Vagina (tissue), 2 donors: ENCODE data around the gene FAM120AOS. TPM values are rescaled to one million over a fixed set of nuclear protein-coding genes. Genes with fewer than 3 reads are reported as not detected.

ENCODE experiments used
- DNase-seq, 2 donors: peaks; one replicate each; pipeline ENCODE4 v3.0.0-alpha.2; 2017; ENCODE audit errors: extremely low spot score in 2 of 2
- H3K27ac ChIP-seq: fragments of 200-600 bp; sonication (generic); one replicate; pipeline ENCODE4 v1.5.1; 2019
- H3K27me3 ChIP-seq: fragments of 200-600 bp; sonication (generic); one replicate; pipeline ENCODE4 v1.5.1; 2019
- H3K36me3 ChIP-seq, 2 donors: fragments of 200-600 bp; sonication (generic); one replicate each; pipeline ENCODE4 v1.5.1; 2017 to 2019
- H3K4me1 ChIP-seq: fragments of 200-600 bp; sonication (generic); one replicate; pipeline ENCODE4 v1.5.1; 2019
- H3K4me3 ChIP-seq, 2 donors: fragments of 200-600 bp; sonication (generic); 1 replicate in 1 of 2; 2 replicates in 1 of 2; pipeline ENCODE4 v1.5.1; 2016 to 2019
- H3K9me3 ChIP-seq: fragments of 200-600 bp; sonication (generic); one replicate; pipeline ENCODE4 v1.5.1; 2019
- CTCF ChIP-seq, 3 experiments: fragments of 450-650 bp in 2 of 3; fragments of 200-600 bp in 1 of 3; sonication (generic) in 1 of 3; IDR thresholded peaks; one replicate each; pipeline ENCODE4 v1.5.1; 2017 to 2019; ENCODE audit warnings: antibody characterized with exemption in 3 of 3, mild to moderate bottlenecking in 2 of 3, moderate library complexity in 2 of 3
- POLR2A ChIP-seq, 2 donors: fragments of 450-650 bp; IDR thresholded peaks; one replicate each; pipeline ENCODE4 v1.6.1; 2017; ENCODE audit warnings: antibody characterized with exemption in 2 of 2, mild to moderate bottlenecking in 2 of 2, moderate library complexity in 2 of 2
- POLR2AphosphoS5 ChIP-seq, 2 donors: sonication (generic); formaldehyde crosslinking; IDR thresholded peaks; one replicate each; pipeline ENCODE4 v1.9.0; 2017; ENCODE audit warnings: antibody characterized with exemption in 2 of 2, mild to moderate bottlenecking in 2 of 2, low read depth in 1 of 2; ENCODE audit not compliant: insufficient read depth in 1 of 2
- intact Hi-C: fragments of 100-400 bp; cut with DNase I; formaldehyde crosslinking; loops from one replicate; pipeline ENCODE4 v1.15.1; 2023
- total RNA-seq: library from RNA; depleted of rRNA; stranded (reverse); fragments of >200 nt; gene quantifications from one replicate; pipeline ENCODE4 v1.2.3, GENCODE V29; 2016

FAM120AOS gene
- total RNA-seq, 1 donor from 2014 or later: 41.5 TPM

- no peak for DNase-seq
- TF ChIP-seq POLR2A (IDR thresholded peaks at IDR 0.05): no peak
- TF ChIP-seq POLR2AphosphoS5 (IDR thresholded peaks at IDR 0.05; ENCODE audit: insufficient read depth in 1 of 2, low read depth in 1 of 2): no peak
- no peak for TF ChIP-seq CTCF (IDR thresholded peaks at IDR 0.05)
- intact Hi-C loops: no loop called here
- Histone ChIP-seq H3K4me1 (peaks cover 25% of the 10 kb centered on the region), H3K27ac (no peak overlapping the region), H3K36me3 (peaks cover 0 to 1% of the 10 kb centered on the region in 2 donors), H3K9me3 (no peaks in the 10 kb centered on the region), H3K27me3 (no peaks in the 10 kb centered on the region), H3K4me3 (no peak overlapping the region)
Measured at GRCh38 chr9:93476924-93477323, 23.5 kb upstream of the FAM120AOS start.

- H3K9me3 ChIP-seq: no peaks in the 10 kb centered on the region
- no peak overlapping the region for H3K4me3 ChIP-seq
- intact Hi-C loops: no loop called here
- DNase-seq: no peak
- peaks cover 33% of the 10 kb centered on the region for H3K4me1 ChIP-seq
- no peak for TF ChIP-seq POLR2AphosphoS5 (IDR thresholded peaks at IDR 0.05; ENCODE audit: insufficient read depth in 1 of 2, low read depth in 1 of 2)
- TF ChIP-seq POLR2A (IDR thresholded peaks at IDR 0.05): no peak
- no peak for TF ChIP-seq CTCF (IDR thresholded peaks at IDR 0.05)
- no peak overlapping the region for H3K27ac ChIP-seq
- H3K27me3 ChIP-seq: no peaks in the 10 kb centered on the region
- H3K36me3 ChIP-seq: peaks cover 0 to 5% of the 10 kb centered on the region in 2 donors
Measured at GRCh38 chr9:93475856-93476255, 22.5 kb upstream of the FAM120AOS start.

DNA sequence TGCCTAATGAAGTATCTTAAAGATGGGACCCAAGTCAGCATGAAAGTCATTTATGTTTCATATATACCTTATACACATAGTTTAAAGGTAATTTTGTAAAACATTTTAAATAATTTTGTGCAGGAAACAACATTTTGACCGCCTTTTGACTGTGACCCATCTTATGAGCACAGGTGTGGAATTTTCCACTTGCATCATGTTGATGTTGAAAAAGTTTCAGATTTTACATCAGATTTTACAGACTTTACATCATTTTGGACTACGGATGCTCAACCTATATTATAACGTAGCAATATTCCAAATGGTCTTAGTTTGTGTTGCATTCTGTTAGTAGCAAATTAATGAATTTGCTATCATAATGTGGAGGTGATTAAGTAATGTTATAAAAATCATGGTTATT, 21.7 kb upstream of the FAM120AOS start:
- Histone ChIP-seq H3K36me3 (peaks cover 0 to 5% of the 10 kb centered on the region in 2 donors), H3K4me3 (no peak overlapping the region), H3K27ac (no peak overlapping the region), H3K27me3 (no peaks in the 10 kb centered on the region), H3K9me3 (no peaks in the 10 kb centered on the region), H3K4me1 (peaks cover 36% of the 10 kb centered on the region)
- no peak for DNase-seq
- intact Hi-C loops: no loop called here
- TF ChIP-seq CTCF (IDR thresholded peaks at IDR 0.05): no peak
- no peak for TF ChIP-seq POLR2A (IDR thresholded peaks at IDR 0.05)
- TF ChIP-seq POLR2AphosphoS5 (IDR thresholded peaks at IDR 0.05; ENCODE audit: insufficient read depth in 1 of 2, low read depth in 1 of 2): no peak

DNA sequence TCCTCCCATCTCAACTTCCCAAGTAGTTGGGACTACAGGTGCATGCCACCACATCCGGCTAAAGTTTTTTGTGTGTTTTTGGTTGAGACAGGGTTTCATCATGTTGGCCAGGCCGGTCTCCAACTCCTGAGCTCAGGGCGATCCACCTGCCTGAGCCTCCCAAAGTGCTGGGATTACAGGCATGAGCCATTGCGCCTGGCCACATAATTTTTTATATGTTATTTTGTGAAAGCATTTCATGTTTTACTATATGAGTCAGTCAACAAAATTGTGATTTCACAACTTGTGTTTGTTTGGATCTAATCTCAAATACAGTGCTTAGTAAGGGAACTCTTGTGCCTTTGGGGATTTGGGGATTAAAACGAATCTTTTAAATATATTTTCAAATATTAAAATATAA, 20.0 kb upstream of the FAM120AOS start:
- no peak overlapping the region for H3K27ac ChIP-seq
- no peaks in the 10 kb centered on the region for H3K27me3 ChIP-seq
- H3K9me3 ChIP-seq: no peaks in the 10 kb centered on the region
- peaks cover 0 to 5% of the 10 kb centered on the region in 2 donors for H3K36me3 ChIP-seq
- intact Hi-C loops: no loop called here
- TF ChIP-seq CTCF (IDR thresholded peaks at IDR 0.05) (no peak), POLR2A (IDR thresholded peaks at IDR 0.05) (no peak), POLR2AphosphoS5 (IDR thresholded peaks at IDR 0.05; ENCODE audit: insufficient read depth in 1 of 2, low read depth in 1 of 2) (peak; percentile 46 to 57)
- no peak for DNase-seq
- peaks cover 45% of the 10 kb centered on the region for H3K4me1 ChIP-seq
- H3K4me3 ChIP-seq: no peak overlapping the region

GRCh38 chr9:93471124-93471523, 17.7 kb upstream of the FAM120AOS start:
- no peaks in the 10 kb centered on the region for H3K9me3 ChIP-seq
- peaks cover 68% of the 10 kb centered on the region for H3K4me1 ChIP-seq
- no peak for DNase-seq
- H3K36me3 ChIP-seq: peaks cover 0 to 5% of the 10 kb centered on the region in 2 donors
- no peak overlapping the region for H3K4me3 ChIP-seq
- TF ChIP-seq POLR2A (IDR thresholded peaks at IDR 0.05) (no peak), CTCF (IDR thresholded peaks at IDR 0.05) (no peak), POLR2AphosphoS5 (IDR thresholded peaks at IDR 0.05; ENCODE audit: insufficient read depth in 1 of 2, low read depth in 1 of 2) (no peak)
- intact Hi-C loops: no loop called here
- no peaks in the 10 kb centered on the region for H3K27me3 ChIP-seq
- no peak overlapping the region for H3K27ac ChIP-seq
